GM21360 (cell line): Measurements from ENCODE around the gene SCLY.

Source experiments
- ATAC-seq: cut with Tn5 transposase; IDR thresholded peaks from one replicate; pipeline ENCODE4 v1.9.1; 2021; ENCODE audit warnings: mild to moderate bottlenecking, moderate library complexity; ENCODE audit not compliant: unreplicated experiment

Gene SCLY

DNA sequence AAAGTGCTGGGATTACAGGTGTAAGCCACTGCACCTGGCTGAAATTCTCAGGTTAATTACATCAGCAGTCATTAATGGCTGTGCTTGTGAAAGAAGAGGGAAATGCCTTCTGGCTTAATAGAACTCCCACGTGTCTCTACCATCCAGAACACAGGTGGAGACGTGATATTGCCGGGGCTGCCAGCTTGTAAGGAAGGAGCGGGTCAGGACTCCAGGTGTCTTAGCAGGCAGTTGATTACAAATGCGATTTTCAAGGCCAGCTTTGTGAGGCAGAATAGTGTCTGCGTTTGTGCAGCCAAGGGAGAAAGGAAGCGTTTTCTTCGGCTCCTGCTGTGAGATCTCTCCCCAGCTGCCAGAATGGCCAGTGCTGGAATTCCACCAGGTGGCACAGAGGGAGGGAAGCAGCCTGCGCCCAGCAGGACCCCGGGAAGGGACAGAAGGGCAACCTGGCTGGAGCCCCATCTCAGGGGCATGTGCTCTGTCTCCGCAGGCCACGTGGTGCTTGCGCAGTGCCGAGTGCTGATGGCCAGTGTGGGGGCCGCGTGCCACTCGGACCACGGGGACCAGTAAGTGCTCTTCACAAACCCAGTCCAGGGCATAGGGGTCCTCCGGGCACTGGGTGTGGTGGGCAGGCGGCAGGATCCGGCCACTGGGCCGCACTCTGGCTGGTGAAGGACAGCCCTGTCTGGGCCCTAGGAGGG is 35.7 kb downstream of the SCLY start:
- no peak for ATAC-seq

DNA sequence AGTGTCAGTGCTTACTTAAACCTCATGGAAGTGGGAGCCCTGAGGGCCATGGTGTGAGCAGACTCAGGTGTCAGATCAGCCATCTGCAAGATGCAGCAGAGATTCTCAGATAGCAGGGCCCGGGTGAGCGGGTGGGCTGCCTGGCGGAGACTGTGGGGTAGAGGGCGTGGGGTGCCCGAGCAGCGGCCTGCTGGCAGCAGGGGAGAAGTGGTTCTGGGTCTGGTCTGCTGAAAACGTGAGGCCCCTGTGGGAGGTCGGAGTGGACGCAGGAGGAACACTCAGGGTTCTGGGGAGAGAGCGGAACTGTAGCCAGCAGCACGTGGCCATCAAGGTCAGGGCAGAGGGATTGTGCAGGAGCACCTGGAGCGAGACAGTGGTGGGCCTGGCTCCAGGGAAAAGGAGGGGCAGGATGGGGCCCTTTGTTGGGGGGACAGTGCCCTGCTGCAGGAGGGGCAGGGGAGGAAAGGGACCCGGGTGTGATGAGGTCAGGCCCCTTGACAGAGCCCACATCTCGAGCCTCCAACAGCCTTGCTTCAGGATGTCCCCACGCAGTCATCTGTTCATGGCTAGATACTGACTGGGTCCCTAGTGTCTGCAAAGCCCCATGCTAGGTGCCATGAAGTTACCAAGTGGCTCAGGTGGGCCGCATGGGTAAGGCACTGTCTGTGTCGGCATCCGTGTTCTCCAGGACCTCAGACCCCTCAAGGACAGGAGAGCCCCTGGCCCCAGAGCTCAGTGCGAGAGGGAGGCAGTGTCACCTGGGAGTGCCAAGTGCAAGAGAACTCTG is 36.6 kb downstream of the SCLY start:
- no peak for ATAC-seq

DNA sequence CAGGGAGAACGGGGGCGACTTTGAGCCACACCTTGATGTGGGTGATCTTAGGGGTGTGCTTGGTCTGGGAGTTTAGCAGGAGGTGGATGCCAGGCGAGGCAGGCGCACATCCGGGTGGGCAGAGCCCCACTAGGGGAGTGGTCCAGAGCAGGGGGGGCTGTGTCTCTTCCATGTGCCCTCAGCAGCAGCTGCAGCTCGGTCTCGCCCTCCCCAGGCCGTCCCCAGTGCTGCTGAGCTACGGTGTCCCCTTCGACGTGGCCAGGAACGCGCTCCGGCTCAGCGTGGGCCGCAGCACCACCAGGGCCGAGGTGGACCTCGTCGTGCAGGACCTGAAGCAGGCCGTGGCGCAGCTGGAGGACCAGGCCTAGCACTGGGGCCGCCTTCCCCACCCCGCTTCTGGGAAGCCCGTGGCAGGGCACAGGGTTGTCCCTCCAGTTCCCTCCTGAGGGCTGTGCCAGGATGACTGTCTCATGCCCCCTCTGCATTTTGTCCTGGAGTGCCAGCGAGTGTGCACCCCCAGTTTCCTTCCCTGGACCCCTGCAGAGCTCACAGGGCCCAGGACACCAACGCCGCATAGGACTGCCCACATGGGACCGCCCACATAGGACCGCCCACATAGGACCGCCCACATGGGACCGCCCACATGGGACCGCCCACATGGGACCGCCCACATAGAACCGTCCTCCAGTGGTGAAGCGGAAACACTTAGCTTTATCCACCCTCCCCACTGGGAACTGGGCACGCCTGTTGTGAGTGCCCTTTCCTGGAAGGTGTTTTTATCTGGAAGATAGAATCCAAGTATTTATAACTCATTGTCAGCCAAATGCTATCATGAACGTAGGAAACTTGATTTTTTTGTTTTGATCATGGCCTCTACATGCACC is 37.4 kb downstream of the SCLY start:
- ATAC-seq, result peak; percentile 44

DNA sequence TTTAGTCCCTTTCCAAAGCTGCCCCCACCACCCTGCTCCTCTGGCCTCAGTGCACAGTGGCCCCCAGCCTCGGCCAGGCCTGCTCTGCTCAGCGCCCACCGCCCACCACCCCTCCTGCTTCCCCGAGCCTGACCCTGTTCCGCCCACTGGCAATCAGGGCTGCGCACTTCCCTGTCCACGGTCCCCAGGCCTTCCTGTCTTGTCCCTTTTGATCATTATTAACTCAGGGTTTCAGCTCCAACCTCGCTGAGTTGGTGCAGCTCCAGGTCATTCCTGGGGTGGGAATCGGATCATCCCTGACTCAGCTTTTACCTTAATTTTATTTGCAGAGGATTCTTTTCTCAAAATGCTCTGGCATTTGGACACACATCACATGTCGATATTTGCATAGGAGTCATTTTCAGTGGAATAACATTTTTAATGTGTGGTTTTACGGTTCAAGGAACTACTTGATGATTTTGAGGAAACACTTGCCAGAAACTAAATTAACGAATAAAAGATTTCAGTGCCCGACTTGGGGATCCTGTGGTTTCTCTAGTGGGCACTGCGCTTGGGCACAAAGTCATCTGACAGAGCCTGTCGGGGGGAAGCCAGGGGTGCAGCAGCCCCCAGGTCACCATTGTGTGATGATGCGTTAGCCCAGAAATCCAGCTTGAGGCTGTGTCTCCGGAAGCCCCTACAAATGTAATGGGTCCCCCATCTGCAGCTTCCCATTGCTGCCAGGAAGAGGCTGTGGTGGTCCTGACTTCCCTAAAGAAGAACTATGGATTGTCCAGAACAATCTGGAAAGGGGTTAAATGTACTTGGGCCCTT is 38.3 kb downstream of the SCLY start:
- no peak for ATAC-seq

DNA sequence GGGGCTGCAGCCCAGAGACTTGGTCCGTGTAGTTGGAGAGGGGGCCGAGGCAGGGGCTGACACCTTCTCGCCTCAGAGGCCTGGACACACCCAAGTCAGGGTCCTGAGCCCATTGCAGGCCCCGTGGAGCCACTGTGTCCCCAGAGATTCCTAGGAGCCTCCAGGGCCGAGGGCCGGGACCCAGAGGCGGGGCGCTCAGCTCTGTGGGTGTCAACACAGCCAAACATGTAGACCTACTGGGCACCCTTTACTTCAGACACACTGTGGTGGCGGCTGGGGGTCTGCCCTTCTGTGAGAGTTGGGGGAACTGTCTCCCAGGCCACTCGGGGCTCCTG is 38.9 kb downstream of the SCLY start:
- no peak for ATAC-seq

DNA sequence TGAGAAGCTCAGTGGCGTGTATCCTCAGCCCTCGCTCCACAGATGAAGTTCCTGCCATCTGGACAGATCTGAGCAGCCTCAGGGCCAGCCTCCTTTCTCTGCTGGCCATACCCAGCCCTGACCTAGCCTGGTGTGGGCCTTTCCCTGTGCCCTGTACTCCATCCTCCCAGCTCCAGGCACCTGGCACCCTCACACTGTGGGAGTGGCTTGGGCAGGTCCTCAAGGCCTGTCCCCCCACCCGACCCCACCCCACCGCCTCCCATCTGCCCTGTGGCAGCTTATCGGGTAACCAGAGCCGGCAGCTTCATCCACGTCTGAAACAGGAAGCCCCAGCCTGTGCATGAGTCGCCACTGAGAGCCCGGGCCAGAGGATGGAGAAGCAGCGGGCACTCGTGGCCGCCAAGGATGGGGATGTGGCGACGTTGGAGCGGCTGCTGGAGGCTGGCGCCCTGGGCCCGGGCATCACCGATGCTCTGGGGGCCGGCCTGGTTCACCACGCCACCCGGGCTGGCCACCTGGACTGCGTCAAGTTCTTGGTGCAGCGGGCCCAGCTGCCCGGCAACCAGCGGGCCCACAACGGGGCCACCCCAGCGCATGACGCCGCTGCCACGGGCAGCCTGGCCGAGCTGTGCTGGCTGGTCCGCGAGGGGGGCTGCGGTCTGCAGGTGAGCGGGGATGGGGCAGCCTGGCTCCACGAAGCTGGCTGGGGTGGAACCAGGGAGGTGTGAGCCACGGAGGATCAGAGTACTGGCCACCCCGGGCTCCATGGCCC is 39.4 kb downstream of the SCLY start, which contains the start of gene ESPNL:
Gene ESPNL (plus strand): TSS at position 292 of the 772 bp plus-strand sequence. CDS start 80 bp downstream, at position 372.
- ATAC-seq, result no peak

DNA sequence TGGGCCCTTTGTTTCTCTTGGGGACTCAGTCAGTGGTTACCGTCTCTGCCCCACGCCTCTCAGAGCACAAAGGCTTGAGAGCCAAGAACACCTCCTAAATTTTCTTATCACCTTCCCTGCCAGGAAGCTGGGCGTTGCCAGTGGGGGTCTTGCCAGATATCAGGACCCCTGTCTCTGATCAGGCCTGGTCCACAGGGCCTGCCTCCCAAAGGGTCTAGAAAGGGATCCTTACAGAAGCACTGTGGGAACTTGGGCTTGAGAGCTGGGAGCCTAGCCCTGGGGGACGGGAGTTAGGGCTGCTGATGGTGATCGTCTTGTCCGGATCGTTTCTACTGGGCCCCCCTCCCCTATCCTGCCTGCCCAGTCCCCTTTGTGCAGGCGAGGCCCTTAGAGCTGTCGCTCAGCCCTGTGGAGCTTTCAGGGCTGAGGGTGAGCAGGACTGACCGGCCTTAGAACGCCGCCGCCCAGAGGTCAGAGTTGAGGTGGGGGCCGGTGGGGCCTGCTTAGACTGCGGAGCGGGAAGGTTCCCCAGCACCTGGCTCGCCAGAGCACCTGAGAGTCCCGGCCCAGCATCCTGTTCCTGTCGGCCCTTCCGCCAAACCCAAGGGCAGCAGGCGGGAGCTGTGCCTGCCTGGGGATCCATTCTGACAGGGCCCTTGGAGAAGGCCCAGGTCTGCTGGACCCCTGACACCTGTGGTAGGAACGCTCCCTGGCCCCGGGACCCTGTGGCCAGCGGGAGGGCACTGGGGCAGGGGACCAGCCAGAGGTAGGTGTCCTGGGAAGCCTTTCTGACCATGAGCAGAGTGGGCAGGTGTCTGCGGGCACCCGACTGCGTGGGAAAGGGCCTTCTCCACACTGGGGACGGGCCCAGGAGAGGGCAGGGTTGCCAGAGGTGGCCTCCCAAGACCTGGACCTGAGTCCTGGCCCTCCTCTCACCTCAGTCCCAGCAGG is 40.3 kb downstream of the SCLY start:
- ATAC-seq, result no peak

DNA sequence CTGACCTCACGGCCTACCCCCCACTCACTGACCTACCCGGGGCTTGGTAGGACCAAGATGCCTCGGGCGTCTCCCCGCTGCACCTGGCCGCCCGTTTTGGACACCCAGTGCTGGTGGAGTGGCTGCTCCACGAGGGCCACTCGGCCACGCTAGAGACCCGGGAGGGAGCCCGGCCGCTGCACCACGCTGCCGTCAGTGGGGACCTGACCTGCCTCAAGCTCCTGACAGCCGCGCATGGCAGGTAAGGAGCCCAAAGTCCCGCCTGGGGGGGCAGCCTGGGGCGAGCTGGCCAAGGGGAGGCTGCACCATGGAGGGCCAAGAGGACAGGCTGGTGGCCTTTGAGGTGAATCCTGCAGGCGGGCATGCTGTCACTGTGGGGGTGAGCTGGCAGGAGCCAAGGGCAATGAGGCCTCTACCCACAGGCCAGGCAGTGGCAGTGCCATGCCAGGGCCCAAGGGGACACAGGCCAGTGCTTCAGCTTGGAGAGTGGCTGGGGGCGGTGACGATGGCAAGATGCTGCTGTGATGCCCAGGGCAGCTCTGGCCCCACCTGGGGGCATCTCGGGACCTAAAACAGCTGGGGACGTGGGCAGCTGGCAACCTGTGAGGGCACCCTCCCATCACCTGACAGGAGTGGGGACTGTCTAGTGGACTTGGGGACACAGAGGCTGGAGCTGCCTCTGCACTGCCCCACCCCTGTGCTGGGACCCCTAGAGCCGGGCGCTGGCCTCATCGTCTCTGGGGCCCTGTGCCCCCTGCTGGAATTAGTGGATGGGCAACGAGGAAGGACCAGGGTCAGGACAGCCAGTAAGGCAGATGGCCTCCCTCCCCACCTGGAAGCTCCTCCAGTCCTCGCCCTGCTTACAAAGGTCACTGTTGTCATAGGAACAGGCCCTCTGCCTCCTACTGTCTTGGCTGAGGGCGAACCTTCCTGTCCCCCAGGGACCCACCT is 41.4 kb downstream of the SCLY start:
- no peak for ATAC-seq

DNA sequence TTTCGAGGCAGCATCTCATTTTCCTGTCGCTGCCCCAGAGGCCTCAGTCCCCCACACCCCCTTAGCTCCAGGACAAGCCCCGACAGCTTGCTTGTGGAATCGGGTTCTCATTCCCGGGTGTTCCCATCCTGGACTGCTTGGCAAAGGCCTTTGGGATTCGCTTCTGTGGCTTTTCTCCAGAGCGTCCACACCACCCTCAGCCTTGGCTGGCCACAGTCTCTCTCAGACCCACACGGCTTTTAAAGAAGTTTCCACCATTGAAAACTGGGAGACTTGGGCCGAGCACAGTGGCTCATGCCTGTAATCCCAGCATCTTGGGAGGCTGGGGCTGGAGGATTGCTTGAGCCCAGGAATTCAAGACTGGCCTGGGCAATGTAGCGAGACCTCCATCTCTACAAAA is 42.1 kb downstream of the SCLY start:
- no peak for ATAC-seq

DNA sequence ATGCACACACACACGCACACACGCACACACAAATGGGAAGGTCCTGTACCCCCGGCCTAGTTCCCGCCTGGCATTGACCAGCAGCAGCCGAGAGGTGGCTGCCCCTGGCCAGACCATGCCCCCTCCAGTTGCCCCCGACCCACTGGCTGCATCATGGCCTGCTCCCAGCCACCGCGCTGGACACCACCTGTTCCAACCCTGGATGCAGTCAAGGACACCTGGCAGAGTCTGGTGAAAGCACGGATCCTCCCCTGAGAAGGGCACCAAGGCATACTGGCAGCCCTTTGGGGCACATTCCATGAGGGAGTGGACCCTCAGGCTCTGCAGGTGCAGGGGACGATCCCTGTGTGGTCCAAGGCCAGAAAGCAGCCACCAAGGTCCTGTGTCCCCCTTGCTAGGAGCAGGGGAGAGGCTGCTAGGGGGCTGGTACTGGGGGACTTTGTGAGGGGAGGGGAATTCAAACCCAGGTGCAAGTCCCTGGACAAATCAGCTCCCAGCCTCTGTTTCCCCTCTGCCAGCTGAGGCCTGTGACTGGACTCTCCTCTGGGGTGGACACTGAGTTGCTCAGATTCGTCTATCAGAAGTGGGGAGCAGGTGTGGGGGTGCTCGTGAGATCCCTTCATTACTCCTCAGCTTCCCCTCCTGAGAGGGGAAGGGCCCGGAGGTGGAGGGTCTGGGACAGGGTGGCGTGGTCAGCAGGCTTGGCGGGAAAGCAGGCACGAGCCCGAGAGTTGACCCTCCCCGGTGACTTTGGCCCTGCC is 42.8 kb downstream of the SCLY start:
- no peak for ATAC-seq

DNA sequence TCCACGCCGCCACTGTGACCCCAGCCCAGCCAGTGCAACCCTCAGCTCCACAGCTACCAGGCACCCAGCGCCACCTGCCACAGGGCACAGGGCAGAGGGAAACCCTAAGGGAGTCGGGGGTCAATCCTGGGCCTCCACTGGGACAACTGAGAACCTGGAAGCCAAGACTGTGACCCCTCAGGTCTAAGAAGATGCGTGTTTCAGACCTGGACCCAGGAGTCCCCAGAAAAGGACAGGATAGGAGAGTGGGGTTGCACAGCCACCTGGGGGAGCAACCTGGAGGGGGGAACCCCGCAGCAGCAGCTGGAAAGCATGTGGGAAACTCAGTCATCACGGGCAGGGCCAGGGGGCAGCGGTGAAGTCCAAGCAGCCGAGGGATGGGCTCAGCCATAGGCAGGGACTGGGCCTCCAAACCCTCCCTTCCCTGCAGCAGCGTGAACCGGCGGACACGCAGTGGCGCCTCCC is 43.5 kb downstream of the SCLY start:
- ATAC-seq, result no peak

DNA sequence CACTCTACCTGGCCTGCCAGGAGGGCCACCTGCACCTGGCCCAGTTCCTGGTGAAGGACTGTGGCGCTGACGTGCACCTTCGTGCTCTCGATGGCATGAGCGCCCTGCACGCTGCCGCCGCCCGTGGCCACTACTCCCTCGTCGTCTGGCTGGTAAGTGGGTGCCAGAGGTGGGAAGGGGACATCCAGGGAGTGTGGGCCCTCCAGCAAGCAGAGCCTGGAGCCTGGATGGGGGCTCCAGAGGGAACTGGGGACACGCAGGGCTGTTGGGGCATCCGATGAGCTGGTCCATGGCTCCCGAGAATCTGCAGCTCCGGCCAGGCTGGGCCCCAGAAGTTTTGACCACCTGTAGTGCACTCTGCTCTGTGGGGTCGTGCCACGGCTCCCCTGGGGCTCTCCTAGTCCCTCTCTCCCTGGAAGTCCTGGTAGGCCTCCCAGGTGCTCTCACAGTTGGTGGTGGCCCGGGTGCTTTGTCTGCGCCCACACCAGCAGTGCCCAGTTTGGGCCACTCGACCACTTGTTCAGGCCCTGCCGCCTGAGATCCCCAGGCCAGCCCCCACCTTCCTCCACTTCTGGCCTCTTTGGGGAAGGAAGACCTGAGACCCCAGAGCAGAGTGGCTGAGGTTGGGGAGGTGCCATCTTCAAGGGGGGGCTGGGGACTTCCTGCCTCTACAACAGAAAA is 44.0 kb downstream of the SCLY start:
- no peak for ATAC-seq

DNA sequence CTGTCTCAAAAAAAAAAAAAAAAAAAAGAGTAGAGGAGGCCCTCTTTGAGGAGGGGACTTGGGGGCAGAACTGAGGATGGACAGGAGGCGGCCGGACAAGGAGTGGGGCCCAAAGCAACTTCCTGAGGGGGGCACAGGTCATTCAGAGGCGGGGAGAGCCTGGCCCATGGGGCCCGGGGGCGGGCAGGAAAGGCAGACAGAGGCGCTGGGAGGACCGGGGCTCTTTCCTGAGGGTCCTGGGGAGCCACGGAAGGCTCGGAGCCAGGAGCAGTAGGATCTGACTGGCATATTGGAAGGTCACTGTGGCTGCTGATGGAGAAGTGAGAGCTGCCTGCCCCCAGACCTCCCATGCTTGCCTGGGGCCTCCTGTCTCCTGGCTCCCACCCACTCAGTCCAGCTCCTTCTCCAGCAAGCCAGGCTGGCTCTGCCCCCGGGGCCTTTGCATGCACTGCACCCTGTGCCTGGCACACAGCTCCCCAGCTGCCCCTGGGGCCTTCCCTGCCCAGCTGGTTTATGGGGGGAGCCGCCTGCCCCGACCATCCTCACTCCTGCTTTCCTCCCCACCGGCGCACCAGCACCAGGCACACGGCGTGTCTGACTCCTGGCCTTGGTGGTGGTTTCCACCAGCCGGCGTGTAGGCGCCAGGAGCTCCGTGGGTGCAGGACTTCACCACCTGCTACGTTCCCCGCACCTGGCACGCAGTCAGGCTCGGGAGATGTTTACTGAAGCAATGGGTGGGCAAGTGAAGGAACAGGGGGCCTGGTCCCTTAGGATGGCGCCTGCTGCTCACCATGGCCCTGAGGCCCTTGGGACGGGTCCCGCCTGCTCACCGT is 44.9 kb downstream of the SCLY start:
- ATAC-seq, result no peak

DNA sequence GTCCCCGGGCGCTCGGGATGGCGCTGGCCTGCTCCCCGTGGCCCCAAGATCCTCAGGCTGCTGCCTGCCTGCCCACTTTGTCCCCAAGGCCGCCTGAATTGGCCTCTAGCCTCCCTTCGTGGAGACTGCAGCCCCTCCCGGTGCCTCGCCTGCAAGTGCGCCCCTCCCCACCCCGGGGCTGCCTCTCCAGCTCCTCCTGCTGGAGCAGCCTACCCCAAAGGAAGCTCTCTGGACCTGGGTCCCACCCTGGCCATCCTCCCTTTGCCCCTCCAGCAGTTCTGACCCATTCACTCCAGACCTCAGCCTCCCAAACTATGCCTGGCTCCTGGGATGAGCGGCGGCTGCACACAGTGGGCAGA is 45.5 kb downstream of the SCLY start:
- ATAC-seq, result no peak

DNA sequence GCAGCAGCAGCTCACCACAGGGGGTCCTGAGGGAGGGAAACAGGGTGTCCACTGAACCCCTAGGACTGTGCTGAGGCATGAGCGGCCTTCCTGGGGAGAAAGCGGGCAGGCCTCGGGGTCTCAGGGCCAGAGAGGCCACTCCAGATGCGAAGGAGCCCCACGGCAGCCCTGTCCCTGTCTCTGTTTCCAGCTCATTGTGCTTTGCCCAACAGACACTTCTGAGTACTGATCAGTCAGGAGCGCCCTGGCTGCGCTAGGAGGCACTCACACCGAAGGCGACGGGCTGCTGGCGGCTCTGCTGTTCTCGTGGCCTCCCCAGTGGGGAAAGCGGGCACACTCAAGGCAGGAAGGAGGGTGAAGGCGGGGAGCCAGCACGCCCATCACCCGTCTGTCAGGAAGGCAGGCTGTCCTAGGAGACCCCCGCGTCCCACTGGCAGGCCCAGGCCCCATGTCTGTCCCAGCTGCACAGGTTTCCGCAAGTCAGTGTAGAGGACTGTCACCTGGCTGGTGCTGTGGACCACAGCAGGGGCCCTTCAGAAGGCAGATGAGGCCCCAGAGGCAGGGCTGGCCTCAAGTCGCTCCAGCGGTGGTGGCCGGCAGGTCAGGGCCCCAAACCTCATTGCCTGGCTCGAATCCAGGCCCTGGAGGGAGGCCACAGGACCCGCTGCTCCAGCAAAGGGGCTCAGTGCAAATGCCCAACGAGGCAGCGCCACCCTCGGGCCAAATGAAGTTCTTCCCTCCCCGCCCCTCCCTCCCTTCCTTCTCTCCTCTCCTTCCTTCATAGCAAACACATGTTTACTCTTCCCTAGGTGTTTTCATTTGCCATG is 46.1 kb downstream of the SCLY start:
- no peak for ATAC-seq
